HTR-8/SVneo (cell line): ENCODE data around the gene SFRP5.

Source experiments
- DNase-seq: peaks from one replicate; pipeline ENCODE4 v3.0.0; 2011; ENCODE audit warnings: low spot score, mixed read lengths; ENCODE audit not compliant: insufficient read length
- FAIRE-seq: peaks from 2 replicates; lab custom pipeline; 2011; peaks lifted over from hg19 to GRCh38; lab: Jason Lieb, UNC

SFRP5 gene

GRCh38 chr10:97743169-97743943, 28.4 kb downstream of the SFRP5 start:
- DNase-seq (no peak), FAIRE-seq (no peak)

DNA sequence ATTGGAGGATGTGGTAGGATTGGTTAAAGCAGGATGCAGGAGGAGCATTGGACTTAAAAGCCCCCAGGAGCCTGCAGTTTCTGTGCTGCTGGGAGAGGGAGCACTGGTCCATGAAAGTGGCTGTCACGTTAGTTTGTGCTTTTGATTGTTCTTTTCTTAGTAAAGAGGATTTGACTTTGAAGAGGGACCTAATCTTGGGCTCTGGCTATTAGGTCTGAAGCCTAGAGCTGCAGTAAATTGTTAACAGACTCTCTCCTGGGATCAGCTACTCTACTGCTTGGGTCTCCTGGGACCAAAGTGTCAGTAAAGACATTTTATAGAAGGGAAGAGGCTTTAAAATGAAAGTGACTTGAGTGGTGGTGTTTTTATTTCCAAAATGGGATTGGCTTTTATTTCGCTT, 31.2 kb downstream of the SFRP5 start:
- DNase-seq: no peak

DNA sequence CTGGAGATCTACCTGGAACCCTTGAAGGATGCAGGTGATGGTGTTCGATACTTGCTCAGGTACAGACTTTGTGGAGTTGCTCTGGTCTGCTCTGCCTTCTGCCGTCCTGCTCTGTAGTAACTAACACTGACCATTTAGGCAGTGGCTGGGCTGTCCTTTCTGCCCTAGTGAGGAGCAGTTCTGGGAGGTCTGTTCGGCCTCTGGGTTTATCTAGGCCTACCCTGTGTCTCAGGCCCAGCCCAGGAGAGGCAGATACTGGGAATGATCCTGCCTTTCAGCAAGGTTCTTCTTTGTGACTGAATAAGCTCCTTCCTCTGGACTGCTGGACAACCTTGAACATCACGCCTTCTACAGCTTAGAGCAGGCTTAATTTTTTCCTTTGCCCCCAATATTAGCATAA, 33.2 kb downstream of the SFRP5 start:
- no peak for DNase-seq
- FAIRE-seq: no peak

More for the DNA sequence above, 31.2 kb downstream of the SFRP5 start:
- FAIRE-seq: no peak

DNA sequence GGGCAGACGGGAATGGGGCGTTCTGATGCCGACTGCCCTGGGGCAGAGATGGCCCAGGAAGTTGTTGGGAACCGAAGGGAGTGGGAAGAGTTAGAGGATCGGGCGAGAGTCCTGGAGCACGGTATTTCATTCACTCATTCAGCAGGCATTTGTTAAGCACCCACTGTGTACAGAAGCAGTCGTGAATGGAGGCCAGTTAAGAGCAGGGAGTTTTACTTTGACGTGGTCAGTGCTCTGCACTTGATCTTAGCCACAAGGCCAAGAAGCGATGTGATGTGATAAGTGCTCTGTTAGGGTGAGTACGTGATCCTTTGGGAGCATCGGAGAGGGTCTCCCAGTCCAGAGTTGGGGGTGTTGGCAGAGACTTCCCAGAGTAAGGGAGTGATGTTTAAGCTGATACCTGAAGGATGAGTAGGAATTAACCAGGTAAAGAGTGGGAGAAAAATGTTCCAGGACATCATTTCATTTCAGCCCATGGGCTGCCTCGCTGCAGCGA, 34.0 kb downstream of the SFRP5 start:
- FAIRE-seq: no peak

GRCh38 chr10:97736902-97737769, 34.7 kb downstream of the SFRP5 start, which contains the start of gene ZFYVE27:
TSS of gene ZFYVE27 (plus strand) at chr10:97737128. CDS start at chr10:97738478, 1,350 bp downstream.
- peak; percentile 97 for DNase-seq
- peak; percentile 95 for FAIRE-seq

More for the DNA sequence above, 34.0 kb downstream of the SFRP5 start:
- no peak for DNase-seq

GRCh38 chr10:97736403-97736901, 35.3 kb downstream of the SFRP5 start:
- DNase-seq (no peak), FAIRE-seq (no peak)

GRCh38 chr10:97734021-97734420, 37.8 kb downstream of the SFRP5 start:
- FAIRE-seq: no peak
- no peak for DNase-seq

- FAIRE-seq (no peak), DNase-seq (no peak)
These were observed 38.5 kb downstream of the SFRP5 start for GRCh38 chr10:97733256-97733655.

DNA sequence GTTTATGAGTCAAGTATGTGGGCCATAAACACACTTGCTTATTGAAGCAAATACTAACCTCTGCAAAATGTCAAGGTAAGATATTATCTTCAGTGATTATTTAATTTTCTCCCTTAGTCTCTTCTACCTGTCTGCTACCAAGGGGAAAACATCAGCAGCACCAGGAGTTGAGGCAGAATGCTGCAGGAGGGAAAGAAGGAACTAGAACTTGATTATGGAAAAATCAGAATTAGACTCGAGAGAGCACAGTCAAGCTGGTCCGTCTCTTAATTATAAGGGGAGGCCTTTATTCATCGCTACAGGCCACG, 39.8 kb downstream of the SFRP5 start:
- DNase-seq (no peak), FAIRE-seq (no peak)

- peak; percentile 76 for DNase-seq
- no peak for FAIRE-seq
These were observed 40.3 kb downstream of the SFRP5 start for GRCh38 chr10:97731346-97732051.

GRCh38 chr10:97729014-97729413, 42.8 kb downstream of the SFRP5 start:
- FAIRE-seq (no peak), DNase-seq (no peak)

DNA sequence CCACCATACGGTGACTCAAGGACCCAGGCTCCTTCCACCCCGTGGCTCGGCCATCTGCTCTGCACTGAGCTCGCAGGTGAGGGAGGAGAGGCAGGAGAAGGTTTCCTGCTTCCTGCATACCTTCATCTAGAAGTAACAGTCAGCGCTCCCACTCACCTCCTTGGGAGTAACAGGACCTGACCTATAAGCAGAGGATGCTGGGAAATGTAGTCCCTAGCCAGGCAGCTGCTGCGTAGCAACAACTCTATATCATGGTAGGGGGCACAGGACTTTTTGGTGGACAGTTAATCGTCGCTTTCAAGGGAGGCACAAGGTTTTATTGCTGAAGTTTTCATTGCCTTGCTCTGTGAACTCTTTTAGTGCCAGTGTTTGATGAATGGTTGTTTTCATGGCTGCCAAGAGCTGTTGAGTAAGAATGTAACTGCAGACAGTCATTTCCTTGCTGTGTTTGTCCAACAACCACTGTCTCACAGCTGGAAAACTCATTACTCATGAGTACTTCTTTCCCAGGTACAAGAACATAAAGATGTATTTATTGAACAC, 45.1 kb downstream of the SFRP5 start:
- DNase-seq: no peak
- FAIRE-seq: peak; percentile 76

DNA sequence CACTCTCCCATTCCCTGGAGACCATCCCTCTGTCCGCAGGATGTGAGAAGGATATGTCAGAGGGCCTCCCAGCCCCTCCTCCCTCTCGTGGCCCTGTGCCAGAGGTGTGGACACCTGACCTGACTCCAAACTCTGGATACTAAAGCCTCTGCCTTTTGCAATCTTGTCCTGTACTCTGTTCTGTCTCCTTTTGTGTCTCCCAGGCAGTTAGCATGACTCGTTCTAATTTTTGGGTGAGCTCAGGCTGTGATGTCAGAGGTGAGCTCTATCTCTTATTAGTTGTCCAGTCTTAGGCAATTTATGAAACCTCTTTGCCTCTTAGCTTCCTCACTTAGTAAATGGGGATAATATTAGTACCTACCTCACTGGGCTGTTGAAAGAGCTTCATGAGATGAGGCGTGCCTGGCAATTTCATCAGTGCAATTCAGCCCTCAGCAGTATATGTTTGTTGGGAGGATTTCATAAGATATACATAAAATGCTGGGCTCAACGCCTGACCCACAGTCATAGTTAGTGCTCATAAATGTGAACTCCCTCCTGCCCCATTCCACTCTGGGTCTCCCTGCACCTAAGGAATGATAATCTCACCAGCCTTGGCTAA, 47.4 kb downstream of the SFRP5 start:
- no peak for FAIRE-seq
- DNase-seq: no peak

DNA sequence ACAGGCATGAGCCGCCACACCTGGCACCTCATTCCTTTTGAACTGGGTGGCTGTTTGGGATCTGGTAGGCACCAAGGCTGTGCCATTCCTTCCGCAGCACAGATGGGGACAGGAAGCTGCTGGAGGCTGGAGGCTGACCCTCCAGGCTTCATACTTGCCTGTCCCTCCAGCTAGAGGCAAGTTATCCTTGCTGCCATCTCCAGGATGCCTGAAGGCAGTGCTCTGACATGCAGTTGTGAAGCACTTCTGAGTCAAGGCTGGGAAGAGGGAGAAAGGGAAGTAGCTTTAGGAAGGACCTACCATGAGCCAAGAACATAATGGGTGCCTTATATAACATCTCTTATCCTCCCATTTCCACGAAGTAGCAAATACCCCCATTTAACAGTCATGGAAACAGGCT, 48.8 kb downstream of the SFRP5 start:
- no peak for FAIRE-seq

GRCh38 chr10:97721871-97722780, 49.7 kb downstream of the SFRP5 start:
- no peak for FAIRE-seq

More for the DNA sequence above, 48.8 kb downstream of the SFRP5 start:
- no peak for DNase-seq

DNA sequence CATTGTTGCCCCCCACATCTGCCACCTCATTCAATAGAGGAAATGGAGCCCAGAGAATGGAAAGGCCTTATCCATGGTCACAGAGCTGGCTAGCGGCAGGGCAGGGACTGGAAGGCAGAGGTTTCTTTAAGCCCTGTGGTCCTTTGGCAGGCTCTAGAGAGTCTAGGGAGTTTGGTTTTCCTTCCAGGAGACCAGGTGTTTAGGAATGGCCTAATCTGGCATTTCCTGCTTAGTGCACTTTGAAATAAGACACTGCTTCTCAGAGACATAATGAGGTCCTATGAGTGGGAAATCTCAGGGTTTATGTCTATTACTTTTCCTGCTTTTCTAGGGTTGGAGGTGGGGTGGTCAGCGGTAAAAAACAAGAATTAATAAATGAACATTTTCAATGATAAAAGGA, 52.2 kb downstream of the SFRP5 start:
- DNase-seq (no peak), FAIRE-seq (no peak)

More at GRCh38 chr10:97721871-97722780, 49.7 kb downstream of the SFRP5 start:
- no peak for DNase-seq

DNA sequence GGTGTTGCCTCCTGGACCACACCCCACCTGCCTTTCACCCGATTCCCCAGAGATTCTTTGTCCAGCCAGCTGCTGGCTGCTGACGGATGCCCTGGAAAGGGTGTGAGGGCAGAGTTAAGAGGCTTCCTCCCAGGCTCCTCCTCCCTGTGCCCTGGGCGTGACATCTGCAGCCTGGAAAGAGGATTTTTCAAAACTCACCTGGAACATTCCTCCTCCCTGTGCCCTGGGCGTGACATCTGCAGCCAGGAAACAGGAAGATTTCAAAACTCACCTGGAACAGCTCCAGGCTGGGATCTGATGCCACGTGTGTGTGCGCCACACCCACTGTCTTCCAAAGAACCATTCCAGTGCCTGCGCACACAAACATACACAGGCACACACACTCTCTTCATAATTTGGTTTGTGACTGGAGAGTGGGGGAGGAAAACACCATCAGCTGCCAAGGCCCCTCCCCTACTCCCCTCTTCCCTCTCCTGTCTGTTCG, 53.1 kb downstream of the SFRP5 start:
- no peak for DNase-seq
- peak; percentile 9 for FAIRE-seq

DNA sequence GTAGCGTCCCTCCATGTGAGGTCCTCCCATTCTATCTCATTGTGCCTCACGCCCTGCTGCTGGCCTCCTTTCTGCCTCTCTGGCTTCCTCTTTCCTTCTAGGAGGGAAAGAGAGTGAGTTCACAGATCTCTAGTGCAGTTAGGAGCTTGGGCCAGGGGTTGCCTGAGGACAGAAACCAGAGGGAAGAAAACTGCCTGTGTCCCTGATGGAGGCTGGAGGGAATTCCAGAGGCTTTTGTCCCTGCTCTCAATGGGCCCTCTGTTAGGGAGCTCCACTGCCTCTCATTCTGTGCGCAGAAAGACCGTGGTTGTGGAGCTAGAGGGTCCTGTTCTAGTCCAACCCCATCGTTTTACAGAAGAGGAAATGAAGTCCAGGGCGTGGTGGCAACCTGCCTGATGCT, 53.6 kb downstream of the SFRP5 start:
- DNase-seq: no peak
- FAIRE-seq: no peak
